Peyer's patch (tissue), 4 donors: Measurements from ENCODE around the gene PDCL3. TPM values are rescaled to one million over a fixed set of nuclear protein-coding genes. Genes with fewer than 3 reads are reported as not detected.

Source experiments
- DNase-seq, 3 donors: peaks; one replicate each; pipeline ENCODE4 v3.0.0-alpha.2; 2017 to 2019
- H3K27ac ChIP-seq, 4 donors: fragments of 200-600 bp; sonication (generic); one replicate each; pipeline ENCODE4 v1.5.1; 2016 to 2019
- H3K27me3 ChIP-seq, 2 donors: fragments of 200-600 bp; sonication (generic); one replicate each; pipeline ENCODE4 v1.5.1; 2019
- H3K36me3 ChIP-seq, 3 donors: fragments of 200-600 bp; sonication (generic); one replicate each; pipeline ENCODE4 v1.5.1; 2016 to 2019
- H3K4me1 ChIP-seq, 4 donors: fragments of 200-600 bp; sonication (generic); one replicate each; pipeline ENCODE4 v1.5.1; 2016 to 2019
- H3K4me3 ChIP-seq, 4 donors: fragments of 200-600 bp; sonication (generic); 1 replicate in 3 of 4; 2 replicates in 1 of 4; pipeline ENCODE4 v1.5.1; 2016 to 2019; ENCODE audit warnings: mild to moderate bottlenecking in 1 of 4
- H3K9me3 ChIP-seq, 4 donors: fragments of 200-600 bp; sonication (generic); one replicate each; pipeline ENCODE4 v1.5.1; 2016 to 2019; ENCODE audit warnings: mild to moderate bottlenecking in 1 of 4
- CTCF ChIP-seq, 6 experiments: fragments of 450-650 bp in 4 of 6; fragments of 200-600 bp in 2 of 6; sonication (generic) in 1 of 6; IDR thresholded peaks; one replicate each; pipeline ENCODE4 v1.5.1; 2017 to 2019; ENCODE audit warnings: antibody characterized with exemption in 6 of 6, mild to moderate bottlenecking in 3 of 6, moderate library complexity in 1 of 6
- POLR2A ChIP-seq, 2 donors: fragments of 450-650 bp; IDR thresholded peaks; one replicate each; pipeline ENCODE4 v1.5.1; 2017; ENCODE audit warnings: antibody characterized with exemption in 2 of 2, mild to moderate bottlenecking in 2 of 2, moderate library complexity in 2 of 2
- total RNA-seq, 4 donors: library from RNA; depleted of rRNA; stranded (reverse); fragments of >200 nt; gene quantifications; one replicate each; pipeline ENCODE4 v1.1.0, GENCODE V29; 2016

Gene PDCL3
- total RNA-seq, 4 donors from 2014 or later: 5.0 to 14.0 (median 7.3) TPM

- H3K36me3 ChIP-seq: no peaks in the 10 kb centered on the region
- DNase-seq: peak in 1 of 3 donors; percentile 42
- TF ChIP-seq POLR2A (IDR thresholded peaks at IDR 0.05) (no peak), CTCF (IDR thresholded peaks at IDR 0.05) (no peak)
- no peaks in the 10 kb centered on the region for H3K4me1 ChIP-seq
- H3K4me3 ChIP-seq: no peak overlapping the region
- H3K27me3 ChIP-seq: no peaks in the 10 kb centered on the region
- no peak overlapping the region for H3K27ac ChIP-seq
- H3K9me3 ChIP-seq: no peaks in the 10 kb centered on the region
These were observed 26.7 kb downstream of the PDCL3 start for GRCh38 chr2:100589527-100589926.

GRCh38 chr2:100592226-100592625 lies 29.4 kb downstream of the PDCL3 start:
- no peaks in the 10 kb centered on the region for H3K27me3 ChIP-seq
- no peak overlapping the region for H3K4me3 ChIP-seq
- H3K27ac ChIP-seq: no peak overlapping the region
- no peaks in the 10 kb centered on the region for H3K36me3 ChIP-seq
- DNase-seq: no peak
- H3K9me3 ChIP-seq: no peaks in the 10 kb centered on the region
- no peaks in the 10 kb centered on the region for H3K4me1 ChIP-seq
- TF ChIP-seq POLR2A (IDR thresholded peaks at IDR 0.05): no peak
- no peak for TF ChIP-seq CTCF (IDR thresholded peaks at IDR 0.05)

- no peak for TF ChIP-seq CTCF (IDR thresholded peaks at IDR 0.05)
- TF ChIP-seq POLR2A (IDR thresholded peaks at IDR 0.05): no peak
- H3K36me3 ChIP-seq: no peaks in the 10 kb centered on the region
- no peaks in the 10 kb centered on the region for H3K27me3 ChIP-seq
- H3K27ac ChIP-seq: no peak overlapping the region
- DNase-seq: no peak
- H3K4me1 ChIP-seq: no peaks in the 10 kb centered on the region
- H3K9me3 ChIP-seq: no peaks in the 10 kb centered on the region
- no peak overlapping the region for H3K4me3 ChIP-seq
These were observed 33.7 kb downstream of the PDCL3 start for GRCh38 chr2:100596465-100596864.

GRCh38 chr2:100599566-100599965 lies 36.8 kb downstream of the PDCL3 start:
- Histone ChIP-seq H3K4me3 (no peak overlapping the region), H3K36me3 (no peaks in the 10 kb centered on the region), H3K9me3 (no peaks in the 10 kb centered on the region), H3K27me3 (no peaks in the 10 kb centered on the region), H3K27ac (no peak overlapping the region), H3K4me1 (no peaks in the 10 kb centered on the region)
- DNase-seq: no peak
- TF ChIP-seq CTCF (IDR thresholded peaks at IDR 0.05): no peak
- TF ChIP-seq POLR2A (IDR thresholded peaks at IDR 0.05): no peak

DNA sequence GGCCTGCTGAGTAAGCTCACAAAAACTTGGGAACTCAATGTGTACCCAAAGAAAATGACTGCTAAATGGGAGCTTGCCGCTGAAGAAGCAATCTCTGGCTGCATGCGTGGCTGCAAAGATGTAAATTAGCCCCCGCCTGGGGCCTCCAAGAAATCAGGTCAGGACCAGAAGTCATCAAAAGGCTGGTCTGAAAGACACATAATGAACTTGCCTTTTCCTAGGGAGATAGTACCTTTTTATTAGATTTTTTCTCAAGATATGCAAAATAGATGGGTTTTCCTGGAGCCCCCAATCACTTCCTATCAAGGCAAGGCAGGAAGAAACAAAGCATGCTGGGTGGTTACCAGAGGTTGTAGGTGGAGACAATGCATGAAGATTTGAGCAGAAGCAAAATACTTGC lies 38.9 kb downstream of the PDCL3 start:
- Histone ChIP-seq H3K4me1 (no peaks in the 10 kb centered on the region), H3K27ac (no peak overlapping the region), H3K36me3 (no peaks in the 10 kb centered on the region), H3K27me3 (no peaks in the 10 kb centered on the region), H3K4me3 (no peak overlapping the region), H3K9me3 (no peaks in the 10 kb centered on the region)
- TF ChIP-seq POLR2A (IDR thresholded peaks at IDR 0.05) (no peak), CTCF (IDR thresholded peaks at IDR 0.05) (no peak)
- DNase-seq: peak in 1 of 3 donors; percentile 37

GRCh38 chr2:100603414-100603813 lies 40.6 kb downstream of the PDCL3 start:
- TF ChIP-seq CTCF (IDR thresholded peaks at IDR 0.05) (no peak), POLR2A (IDR thresholded peaks at IDR 0.05) (no peak)
- no peak overlapping the region for H3K27ac ChIP-seq
- no peak for DNase-seq
- no peaks in the 10 kb centered on the region for H3K36me3 ChIP-seq
- H3K4me1 ChIP-seq: no peaks in the 10 kb centered on the region
- H3K4me3 ChIP-seq: no peak overlapping the region
- no peaks in the 10 kb centered on the region for H3K9me3 ChIP-seq
- no peaks in the 10 kb centered on the region for H3K27me3 ChIP-seq
